Measurements from ENCODE around the gene CD5L. TPM values are rescaled to one million over a fixed set of nuclear protein-coding genes. Genes with fewer than 3 reads are reported as not detected.

CD5L gene
- polyA plus RNA-seq, 1 donor from 2014 or later, result not detected

- Histone ChIP-seq H3K9me2 (ENCODE audit: insufficient read depth, low read length) (no peaks in the 10 kb centered on the region), H3K27me3 (ENCODE audit: insufficient read depth, low read depth, low read length) (no peaks in the 10 kb centered on the region), H3K9me3 (ENCODE audit: low read length) (no peaks in the 10 kb centered on the region), H3K27ac (ENCODE audit: low read length) (no peak overlapping the region), H3K9ac (ENCODE audit: low read length) (no peak overlapping the region), H3K4me2 (ENCODE audit: low read length) (no peak overlapping the region), H2AFZ (ENCODE audit: low read depth, low read length) (no peak overlapping the region), H3K79me2 (replicated peaks; ENCODE audit: insufficient read depth, low read length) (no peaks in the 10 kb centered on the region), H4K20me1 (ENCODE audit: insufficient read depth) (no peaks in the 10 kb centered on the region), H3K4me3 (ENCODE audit: low read length) (no peak overlapping the region), H3F3A (ENCODE audit: insufficient read depth, low read length, poor library complexity, severe bottlenecking) (no peaks in the 10 kb centered on the region), H3K36me3 (ENCODE audit: insufficient read depth, low read length) (no peaks in the 10 kb centered on the region)
- TF ChIP-seq SMC3 (conservative IDR thresholded peaks at IDR 0.05; ENCODE audit: poor library complexity), result no peak
Measured at GRCh38 chr1:157830887-157831286, 10.7 kb downstream of the CD5L start.

DNA sequence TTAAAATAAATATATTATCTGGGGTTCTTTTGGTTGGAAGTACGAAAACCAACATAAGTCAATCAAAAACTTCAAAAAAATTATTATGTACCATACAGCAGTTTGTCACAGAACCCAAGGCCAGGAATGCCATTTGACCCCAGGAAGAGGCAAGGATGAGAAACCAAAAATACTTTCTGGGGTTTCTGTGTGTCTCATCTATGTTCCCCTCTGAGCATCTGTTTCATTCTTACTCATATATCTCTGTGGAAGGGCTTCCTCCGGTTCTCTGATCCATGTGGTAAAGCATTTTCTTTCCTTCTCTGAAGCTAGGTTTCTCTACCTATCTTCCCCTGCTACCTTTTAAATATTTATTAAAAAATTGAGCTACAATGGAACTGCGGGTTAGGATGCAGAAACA is 11.9 kb downstream of the CD5L start:
- H3K27ac ChIP-seq (ENCODE audit: low read length), result no peak overlapping the region
- no peak overlapping the region for H3K9ac ChIP-seq (ENCODE audit: low read length)
- H3K9me3 ChIP-seq (ENCODE audit: low read length), result no peaks in the 10 kb centered on the region
- no peak overlapping the region for H2AFZ ChIP-seq (ENCODE audit: low read depth, low read length)
- no peaks in the 10 kb centered on the region for H4K20me1 ChIP-seq (ENCODE audit: insufficient read depth)
- TF ChIP-seq EZH2 (IDR thresholded peaks at IDR 0.05; ENCODE audit: borderline replicate concordance, insufficient read depth, low read length, poor library complexity, severe bottlenecking), result no peak
- TF ChIP-seq CTCF (IDR thresholded peaks at IDR 0.05; ENCODE audit: poor library complexity, severe bottlenecking), result no peak
- TF ChIP-seq RAD21 (conservative IDR thresholded peaks at IDR 0.05), result no peak
- no peak for TF ChIP-seq EP300 (conservative IDR thresholded peaks at IDR 0.05; ENCODE audit: poor library complexity, severe bottlenecking)
- TF ChIP-seq, protein P1, sequence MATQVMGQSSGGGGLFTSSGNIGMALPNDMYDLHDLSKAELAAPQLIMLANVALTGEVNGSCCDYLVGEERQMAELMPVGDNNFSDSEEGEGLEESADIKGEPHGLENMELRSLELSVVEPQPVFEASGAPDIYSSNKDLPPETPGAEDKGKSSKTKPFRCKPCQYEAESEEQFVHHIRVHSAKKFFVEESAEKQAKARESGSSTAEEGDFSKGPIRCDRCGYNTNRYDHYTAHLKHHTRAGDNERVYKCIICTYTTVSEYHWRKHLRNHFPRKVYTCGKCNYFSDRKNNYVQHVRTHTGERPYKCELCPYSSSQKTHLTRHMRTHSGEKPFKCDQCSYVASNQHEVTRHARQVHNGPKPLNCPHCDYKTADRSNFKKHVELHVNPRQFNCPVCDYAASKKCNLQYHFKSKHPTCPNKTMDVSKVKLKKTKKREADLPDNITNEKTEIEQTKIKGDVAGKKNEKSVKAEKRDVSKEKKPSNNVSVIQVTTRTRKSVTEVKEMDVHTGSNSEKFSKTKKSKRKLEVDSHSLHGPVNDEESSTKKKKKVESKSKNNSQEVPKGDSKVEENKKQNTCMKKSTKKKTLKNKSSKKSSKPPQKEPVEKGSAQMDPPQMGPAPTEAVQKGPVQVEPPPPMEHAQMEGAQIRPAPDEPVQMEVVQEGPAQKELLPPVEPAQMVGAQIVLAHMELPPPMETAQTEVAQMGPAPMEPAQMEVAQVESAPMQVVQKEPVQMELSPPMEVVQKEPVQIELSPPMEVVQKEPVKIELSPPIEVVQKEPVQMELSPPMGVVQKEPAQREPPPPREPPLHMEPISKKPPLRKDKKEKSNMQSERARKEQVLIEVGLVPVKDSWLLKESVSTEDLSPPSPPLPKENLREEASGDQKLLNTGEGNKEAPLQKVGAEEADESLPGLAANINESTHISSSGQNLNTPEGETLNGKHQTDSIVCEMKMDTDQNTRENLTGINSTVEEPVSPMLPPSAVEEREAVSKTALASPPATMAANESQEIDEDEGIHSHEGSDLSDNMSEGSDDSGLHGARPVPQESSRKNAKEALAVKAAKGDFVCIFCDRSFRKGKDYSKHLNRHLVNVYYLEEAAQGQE (IDR thresholded peaks at IDR 0.05; ENCODE audit: borderline replicate concordance), result no peak
- no peak for TF ChIP-seq MXI1 (conservative IDR thresholded peaks at IDR 0.05; ENCODE audit: poor library complexity, severe bottlenecking)
- no peak for TF ChIP-seq SMC3 (conservative IDR thresholded peaks at IDR 0.05; ENCODE audit: poor library complexity)
- TF ChIP-seq POLR2AphosphoS5 (IDR thresholded peaks at IDR 0.05), result no peak
- TF ChIP-seq TAF1 (IDR thresholded peaks at IDR 0.05; ENCODE audit: low read depth), result no peak
- no peaks in the 10 kb centered on the region for H3F3A ChIP-seq (ENCODE audit: insufficient read depth, low read length, poor library complexity, severe bottlenecking)
- H3K36me3 ChIP-seq (ENCODE audit: insufficient read depth, low read length), result no peaks in the 10 kb centered on the region
- no peaks in the 10 kb centered on the region for H3K9me2 ChIP-seq (ENCODE audit: insufficient read depth, low read length)
- no peaks in the 10 kb centered on the region for H3K27me3 ChIP-seq (ENCODE audit: insufficient read depth, low read depth, low read length)
- no peak overlapping the region for H3K4me2 ChIP-seq (ENCODE audit: low read length)
- H3K79me2 ChIP-seq (replicated peaks; ENCODE audit: insufficient read depth, low read length), result no peaks in the 10 kb centered on the region
- no peak overlapping the region for H3K4me3 ChIP-seq (ENCODE audit: low read length)

GRCh38 chr1:157829210-157829609 is 12.4 kb downstream of the CD5L start:
- Histone ChIP-seq H3K4me2 (ENCODE audit: low read length) (no peak overlapping the region), H4K20me1 (ENCODE audit: insufficient read depth) (no peaks in the 10 kb centered on the region), H2AFZ (ENCODE audit: low read depth, low read length) (no peak overlapping the region), H3K4me3 (ENCODE audit: low read length) (no peak overlapping the region), H3K9me3 (ENCODE audit: low read length) (no peaks in the 10 kb centered on the region), H3K27ac (ENCODE audit: low read length) (no peak overlapping the region), H3K27me3 (ENCODE audit: insufficient read depth, low read depth, low read length) (no peaks in the 10 kb centered on the region), H3K9ac (ENCODE audit: low read length) (no peak overlapping the region), H3K36me3 (ENCODE audit: insufficient read depth, low read length) (no peaks in the 10 kb centered on the region), H3K79me2 (replicated peaks; ENCODE audit: insufficient read depth, low read length) (no peaks in the 10 kb centered on the region), H3F3A (ENCODE audit: insufficient read depth, low read length, poor library complexity, severe bottlenecking) (no peaks in the 10 kb centered on the region), H3K9me2 (ENCODE audit: insufficient read depth, low read length) (no peaks in the 10 kb centered on the region)
- TF ChIP-seq TAF1 (IDR thresholded peaks at IDR 0.05; ENCODE audit: low read depth), result no peak
- TF ChIP-seq SMC3 (conservative IDR thresholded peaks at IDR 0.05; ENCODE audit: poor library complexity), result no peak
- TF ChIP-seq EP300 (conservative IDR thresholded peaks at IDR 0.05; ENCODE audit: poor library complexity, severe bottlenecking), result no peak
- no peak for TF ChIP-seq RAD21 (conservative IDR thresholded peaks at IDR 0.05)
- TF ChIP-seq, protein P1 (IDR thresholded peaks at IDR 0.05; ENCODE audit: borderline replicate concordance), result no peak
- no peak for TF ChIP-seq CTCF (IDR thresholded peaks at IDR 0.05; ENCODE audit: poor library complexity, severe bottlenecking)
- TF ChIP-seq MXI1 (conservative IDR thresholded peaks at IDR 0.05; ENCODE audit: poor library complexity, severe bottlenecking), result no peak
- no peak for TF ChIP-seq EZH2 (IDR thresholded peaks at IDR 0.05; ENCODE audit: borderline replicate concordance, insufficient read depth, low read length, poor library complexity, severe bottlenecking)
- TF ChIP-seq POLR2AphosphoS5 (IDR thresholded peaks at IDR 0.05), result no peak

All from neural cell (in vitro differentiated cells).